ENCODE results near the gene ITGA1. TPM values are rescaled to one million over a fixed set of nuclear protein-coding genes. Genes with fewer than 3 reads are reported as not detected.

Gene ITGA1
- total RNA-seq, 1 donor: 104 TPM

GRCh38 chr5:52895075-52895474 is 107.4 kb downstream of the ITGA1 start:
- H3K4me3 ChIP-seq (ENCODE audit: low read depth, low read length): no peak overlapping the region
- TF ChIP-seq, protein P1, sequence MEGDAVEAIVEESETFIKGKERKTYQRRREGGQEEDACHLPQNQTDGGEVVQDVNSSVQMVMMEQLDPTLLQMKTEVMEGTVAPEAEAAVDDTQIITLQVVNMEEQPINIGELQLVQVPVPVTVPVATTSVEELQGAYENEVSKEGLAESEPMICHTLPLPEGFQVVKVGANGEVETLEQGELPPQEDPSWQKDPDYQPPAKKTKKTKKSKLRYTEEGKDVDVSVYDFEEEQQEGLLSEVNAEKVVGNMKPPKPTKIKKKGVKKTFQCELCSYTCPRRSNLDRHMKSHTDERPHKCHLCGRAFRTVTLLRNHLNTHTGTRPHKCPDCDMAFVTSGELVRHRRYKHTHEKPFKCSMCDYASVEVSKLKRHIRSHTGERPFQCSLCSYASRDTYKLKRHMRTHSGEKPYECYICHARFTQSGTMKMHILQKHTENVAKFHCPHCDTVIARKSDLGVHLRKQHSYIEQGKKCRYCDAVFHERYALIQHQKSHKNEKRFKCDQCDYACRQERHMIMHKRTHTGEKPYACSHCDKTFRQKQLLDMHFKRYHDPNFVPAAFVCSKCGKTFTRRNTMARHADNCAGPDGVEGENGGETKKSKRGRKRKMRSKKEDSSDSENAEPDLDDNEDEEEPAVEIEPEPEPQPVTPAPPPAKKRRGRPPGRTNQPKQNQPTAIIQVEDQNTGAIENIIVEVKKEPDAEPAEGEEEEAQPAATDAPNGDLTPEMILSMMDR (IDR thresholded peaks at IDR 0.05; ENCODE audit: insufficient read depth, low read depth, low read length): no peak
- DNase-seq (ENCODE audit: low read depth): peak; percentile 71

GRCh38 chr5:52895572-52896413 is 108.1 kb downstream of the ITGA1 start:
- TF ChIP-seq, protein P1 (IDR thresholded peaks at IDR 0.05; ENCODE audit: insufficient read depth, low read depth, low read length): no peak
- H3K4me3 ChIP-seq (ENCODE audit: low read depth, low read length): no peak overlapping the region
- DNase-seq (ENCODE audit: low read depth): no peak

DNA sequence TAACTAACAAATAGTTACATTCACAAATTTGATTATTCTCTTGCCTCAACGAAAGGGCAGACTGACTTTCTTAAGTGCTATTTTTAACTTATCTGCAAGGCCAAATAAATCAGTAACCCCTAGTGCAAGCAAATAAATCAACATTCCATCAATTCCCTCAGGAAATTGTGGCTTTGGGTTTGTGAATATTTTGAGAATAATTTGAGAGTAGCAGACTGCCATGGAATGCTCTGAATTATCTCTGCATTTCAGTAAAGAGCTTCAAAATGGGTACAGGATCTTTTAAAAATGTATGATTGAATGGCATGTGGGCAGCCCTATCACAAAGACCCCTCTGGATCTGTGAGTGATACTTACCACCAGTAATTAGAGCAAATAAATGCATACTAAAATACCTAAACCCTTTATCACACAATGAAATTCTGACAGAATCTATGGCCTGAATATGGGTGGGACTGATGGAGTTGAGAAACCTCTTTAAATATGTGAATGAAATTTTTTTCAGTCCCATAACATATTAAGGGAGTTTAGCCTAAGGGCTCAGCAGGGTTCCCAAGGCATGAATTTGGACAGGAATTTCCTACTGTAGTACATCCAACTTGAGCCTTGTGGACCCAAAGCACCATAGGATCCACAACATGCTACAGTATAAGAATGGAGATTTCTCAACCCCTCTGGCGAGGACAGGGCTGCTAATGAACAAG is 109.0 kb downstream of the ITGA1 start:
- no peak overlapping the region for H3K4me3 ChIP-seq (ENCODE audit: low read depth, low read length)
- TF ChIP-seq, protein P1 (IDR thresholded peaks at IDR 0.05; ENCODE audit: insufficient read depth, low read depth, low read length): no peak
- DNase-seq (ENCODE audit: low read depth): peak; percentile 18

- DNase-seq (ENCODE audit: low read depth): no peak
- TF ChIP-seq, protein P1 (IDR thresholded peaks at IDR 0.05; ENCODE audit: insufficient read depth, low read depth, low read length): no peak
- no peak overlapping the region for H3K4me3 ChIP-seq (ENCODE audit: low read depth, low read length)
These were observed 109.5 kb downstream of the ITGA1 start for GRCh38 chr5:52897238-52897614.

- no peak overlapping the region for H3K4me3 ChIP-seq (ENCODE audit: low read depth, low read length)
- TF ChIP-seq, protein P1 (IDR thresholded peaks at IDR 0.05; ENCODE audit: insufficient read depth, low read depth, low read length): no peak
- DNase-seq (ENCODE audit: low read depth): no peak
These were observed 111.4 kb downstream of the ITGA1 start for GRCh38 chr5:52898961-52899680.

DNA sequence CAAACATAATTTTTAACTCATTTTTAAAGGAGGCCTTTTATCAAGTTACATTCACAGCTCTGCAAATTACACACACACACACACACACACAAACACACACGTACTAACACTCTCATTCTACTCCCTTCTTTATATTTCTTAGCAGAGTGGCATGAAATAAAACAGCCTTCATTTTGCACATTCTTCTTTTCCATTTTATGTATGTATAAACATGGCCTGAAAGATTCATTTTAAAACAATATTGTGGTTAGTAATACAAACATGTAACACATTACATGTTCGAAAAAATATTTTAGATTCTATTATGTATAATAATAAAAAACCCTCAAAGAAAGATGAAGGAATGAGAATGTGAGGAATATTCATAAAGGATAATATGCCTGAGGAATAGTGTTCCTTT is 115.4 kb downstream of the ITGA1 start:
- TF ChIP-seq, protein P1 (IDR thresholded peaks at IDR 0.05; ENCODE audit: insufficient read depth, low read depth, low read length): no peak
- no peak for DNase-seq (ENCODE audit: low read depth)
- no peak overlapping the region for H3K4me3 ChIP-seq (ENCODE audit: low read depth, low read length)

Data from fibroblast of villous mesenchyme (primary cell).